RCC 7860 (cell line): ENCODE results near the gene TRIM34.
"Not testable (repeated sequence)": the region's sequence is repeated elsewhere in the genome, so short reads cannot be mapped to it uniquely, and the experiment has no call there.

Source experiments
- DNase-seq: peaks from one replicate; pipeline ENCODE4 v3.0.0-alpha.2; 2015; ENCODE audit warnings: low spot score
- FAIRE-seq: peaks from 2 replicates; lab custom pipeline; 2012; peaks lifted over from hg19 to GRCh38; lab: Jason Lieb, UNC

Gene TRIM34

GRCh38 chr11:5683620-5684019 lies 58.8 kb downstream of the TRIM34 start:
- FAIRE-seq, DNase-seq: not testable (repeated sequence)

DNA sequence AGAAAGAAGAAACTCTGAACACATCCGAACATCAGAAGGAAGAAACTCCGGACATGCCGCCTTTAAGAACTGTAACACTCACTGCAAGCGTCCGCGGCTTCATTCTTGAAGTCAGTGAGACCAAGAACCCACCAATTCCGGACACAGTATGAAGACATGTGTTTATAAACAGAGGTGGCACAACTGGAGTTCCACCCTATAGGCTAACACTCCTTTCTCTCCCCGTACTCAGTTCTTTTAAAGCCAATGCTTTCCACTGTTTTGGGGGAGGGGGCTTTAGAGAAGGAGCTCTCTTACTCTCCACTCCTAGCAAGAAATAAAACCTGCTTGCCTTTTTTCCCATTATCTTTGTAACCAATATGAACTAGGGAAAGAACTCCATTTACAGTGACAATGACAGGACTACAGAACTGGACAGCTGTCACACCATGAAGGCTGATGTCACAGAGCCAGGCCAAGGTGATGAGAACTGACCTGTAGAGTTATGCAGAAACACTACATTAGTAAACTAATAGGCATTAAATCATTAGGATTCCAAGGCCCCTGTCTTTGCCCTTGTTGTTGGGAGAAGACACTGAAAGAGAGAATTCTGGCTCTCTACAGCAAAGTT lies 59.3 kb downstream of the TRIM34 start:
- DNase-seq: no peak
- no peak for FAIRE-seq

DNA sequence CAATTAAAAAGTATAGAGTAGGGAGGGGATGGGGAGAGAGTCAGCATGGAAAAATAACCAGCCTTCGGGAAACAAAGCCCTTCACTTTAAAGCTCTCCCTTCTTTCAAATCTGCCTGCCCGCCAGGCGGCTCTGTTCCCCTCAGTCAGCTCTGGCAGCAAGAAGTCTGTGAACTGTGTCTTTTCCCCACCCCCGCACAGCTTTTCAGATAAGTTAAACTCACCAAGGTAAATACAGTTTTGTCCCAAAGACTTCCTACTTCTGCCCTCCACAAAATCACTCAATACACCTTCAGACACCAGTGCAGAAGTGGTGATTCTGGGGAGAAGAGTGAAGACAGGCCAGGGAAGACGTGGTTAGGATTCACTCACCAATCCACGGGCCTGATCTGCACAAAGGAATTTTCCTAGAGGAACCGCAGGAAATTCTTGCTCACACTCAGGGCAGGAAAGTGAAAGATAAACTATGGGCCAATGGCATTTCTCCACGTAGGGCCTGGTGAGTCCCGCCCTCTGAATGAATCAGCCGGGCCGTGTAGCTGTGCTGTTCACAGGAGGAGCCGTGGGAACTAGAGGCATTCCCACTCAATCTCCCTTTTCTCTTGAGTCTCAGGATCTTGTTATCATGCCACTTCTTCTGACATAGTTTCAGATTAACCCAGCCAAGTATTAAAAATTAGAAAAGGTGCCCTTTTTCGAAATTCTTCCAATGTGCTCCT lies 60.0 kb downstream of the TRIM34 start, which contains the start of gene TRIM5:
Gene TRIM5, minus strand, starts transcription at position 429 of the 717 bp plus-strand sequence. CDS start 4,897 bp downstream, outside the sequence.
- DNase-seq: peak; percentile 89
- FAIRE-seq: peak; percentile 88

DNA sequence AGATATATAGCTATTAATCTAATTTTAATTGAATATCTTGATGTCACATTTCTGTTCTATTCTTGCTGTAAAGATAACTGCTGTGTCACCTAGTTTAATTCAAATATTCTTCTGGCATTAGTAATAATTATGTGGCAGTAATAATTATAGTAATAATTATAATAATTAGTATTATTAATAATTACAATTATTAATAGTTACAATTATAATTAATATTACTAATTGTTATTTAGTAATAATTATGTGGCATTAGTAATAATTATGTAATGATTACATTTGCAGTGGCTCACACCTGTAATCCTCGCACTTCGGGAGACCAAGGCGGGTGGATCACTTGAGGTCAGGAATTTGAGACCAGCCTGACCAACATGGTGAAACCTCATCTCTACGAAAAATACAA lies 61.6 kb downstream of the TRIM34 start:
- DNase-seq (no peak), FAIRE-seq (no peak)

GRCh38 chr11:5688482-5688881 lies 63.7 kb downstream of the TRIM34 start:
- DNase-seq (no peak), FAIRE-seq (no peak)

GRCh38 chr11:5689551-5689983 lies 64.8 kb downstream of the TRIM34 start, which contains the start of gene TRIM22:
Gene TRIM22, plus strand, starts transcription at chr11:5689790. Its CDS starts 6,443 bp downstream, at chr11:5696233.
- DNase-seq: peak; percentile 39
- no peak for FAIRE-seq

DNA sequence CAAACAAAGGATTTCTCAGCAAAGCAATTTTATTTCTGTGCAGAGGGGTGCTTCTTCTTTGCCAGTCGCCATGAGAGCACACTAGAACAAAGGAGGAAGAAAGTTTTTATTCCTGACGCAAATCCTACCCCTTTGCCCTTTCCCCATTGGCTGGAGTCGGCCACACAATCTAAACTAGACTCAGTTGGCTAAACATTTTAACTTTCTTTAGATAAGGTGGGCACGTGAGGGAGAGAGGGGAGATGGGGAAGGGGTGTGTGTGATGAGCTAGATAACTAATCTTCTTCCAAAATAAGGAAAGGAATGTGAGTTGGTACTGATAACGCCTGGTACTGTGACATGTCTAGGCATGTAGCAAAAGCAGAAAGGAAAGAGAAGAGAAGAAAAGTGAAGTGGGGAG lies 65.4 kb downstream of the TRIM34 start:
- FAIRE-seq (no peak), DNase-seq (no peak)

- DNase-seq (no peak), FAIRE-seq (no peak)
Measured at GRCh38 chr11:5690736-5691135, 65.9 kb downstream of the TRIM34 start.

DNA sequence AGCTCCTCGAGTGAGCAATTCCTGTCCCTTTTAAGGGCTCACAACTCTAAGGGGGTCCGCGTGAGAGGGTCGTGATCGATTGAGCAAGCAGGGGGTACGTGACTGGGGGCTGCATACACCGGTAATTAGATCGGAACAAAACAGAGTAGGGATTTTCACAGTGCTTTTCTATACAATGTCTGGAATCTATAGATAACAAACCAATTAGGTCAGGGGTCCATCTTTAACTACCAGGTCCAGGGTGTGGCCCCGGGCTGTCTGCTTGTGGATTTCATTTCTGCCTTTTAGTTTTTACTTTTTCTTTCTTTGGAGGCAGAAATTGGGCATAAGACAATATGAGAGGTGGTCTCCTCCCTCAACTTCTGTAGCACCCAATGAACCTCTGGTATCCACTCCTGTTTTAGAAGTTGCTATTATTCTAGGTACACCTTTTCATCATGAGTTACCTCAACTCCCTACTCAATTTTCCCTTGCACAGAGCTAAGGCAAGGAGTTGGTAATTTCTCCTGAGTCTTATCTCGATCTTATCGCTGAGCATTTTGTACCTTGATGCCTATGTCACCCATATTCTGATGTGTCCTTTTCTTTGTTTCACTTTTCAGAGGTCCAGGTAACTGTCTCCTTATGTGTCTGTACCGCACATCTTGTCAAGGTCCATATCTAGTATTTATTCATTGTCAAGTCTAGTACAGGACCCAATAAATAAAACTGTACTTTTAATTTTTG lies 66.6 kb downstream of the TRIM34 start:
- not testable (repeated sequence) for FAIRE-seq, DNase-seq

GRCh38 chr11:5691964-5692361 lies 67.2 kb downstream of the TRIM34 start:
- no peak for FAIRE-seq

More at GRCh38 chr11:5691964-5692361, 67.2 kb downstream of the TRIM34 start:
- DNase-seq: no peak
